ENCODE data around the gene SOX11. TPM values are rescaled to one million over a fixed set of nuclear protein-coding genes. Genes with fewer than 3 reads are reported as not detected.
A peak's percentile ranks its signal among the peaks of the same experiment; 100 is the strongest.
"Not testable (repeated sequence)": the region's sequence is repeated elsewhere in the genome, so short reads cannot be mapped to it uniquely, and the experiment has no call there.

Gene SOX11
- polyA plus RNA-seq (135 and 146 TPM in 2 replicates), polyA minus RNA-seq (578 and 597 TPM in 2 replicates)

DNA sequence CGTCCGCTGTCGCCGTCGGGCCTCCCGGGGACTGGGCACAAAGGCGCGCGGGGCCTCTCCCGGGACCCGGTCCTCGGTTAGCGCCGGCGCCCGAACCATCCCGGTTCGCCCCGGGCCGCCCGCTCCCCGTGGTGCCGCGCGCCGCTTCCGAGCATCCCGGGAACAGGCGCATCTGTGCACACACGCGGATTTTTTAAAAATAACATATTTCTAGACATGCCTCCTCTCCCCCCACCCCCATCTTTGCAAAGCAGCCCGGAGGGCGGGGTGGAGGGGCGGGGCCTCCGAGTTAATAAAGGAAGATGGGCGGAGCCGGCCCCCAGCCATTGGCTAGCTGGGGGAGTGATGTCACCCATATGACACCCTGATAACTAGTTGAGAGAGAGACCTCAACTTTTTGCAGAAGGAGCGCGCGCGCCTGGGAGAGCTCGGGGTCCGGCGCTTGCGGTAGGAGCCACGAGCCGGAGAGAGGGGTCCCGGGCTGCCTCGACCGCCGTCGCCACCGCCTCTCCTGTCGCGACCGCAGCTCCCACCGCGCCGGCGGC lies at the start of gene SOX11:
SOX11 (plus strand) TSS at position 400 of the 545 bp plus-strand sequence. CDS start 338 bp downstream, outside the sequence.
- Histone ChIP-seq H3K27me3 (ENCODE audit: insufficient read depth, low read depth, low read length) (no peaks in the 10 kb centered on the region), H3K79me2 (replicated peaks; ENCODE audit: insufficient read depth, low read length) (peaks cover 76% of the 10 kb centered on the region), H2AFZ (ENCODE audit: low read depth, low read length) (peak within 1 kb of the TSS; percentile 34), H3K4me2 (ENCODE audit: low read length) (no peak within 1 kb of the TSS), H3F3A (ENCODE audit: insufficient read depth, low read length, poor library complexity, severe bottlenecking) (peaks cover 16% of the 10 kb centered on the region), H3K9ac (ENCODE audit: low read length) (peak within 1 kb of the TSS; percentile 98), H3K36me3 (ENCODE audit: insufficient read depth, low read length) (peaks cover 11% of the 10 kb centered on the region), H3K27ac (ENCODE audit: low read length) (peak within 1 kb of the TSS; percentile 99), H3K9me3 (ENCODE audit: low read length) (no peaks in the 10 kb centered on the region), H4K20me1 (ENCODE audit: insufficient read depth) (peaks cover 43% of the 10 kb centered on the region), H3K9me2 (ENCODE audit: insufficient read depth, low read length) (no peaks in the 10 kb centered on the region), H3K4me3 (ENCODE audit: low read length) (peak within 1 kb of the TSS; percentile 95)
- TF ChIP-seq POLR2AphosphoS5 (IDR thresholded peaks at IDR 0.05) (peak; percentile 98), TAF1 (IDR thresholded peaks at IDR 0.05; ENCODE audit: low read depth) (peak; percentile 97), MXI1 (conservative IDR thresholded peaks at IDR 0.05; ENCODE audit: poor library complexity, severe bottlenecking) (peak; percentile 90), SMC3 (conservative IDR thresholded peaks at IDR 0.05; ENCODE audit: poor library complexity) (no peak), EP300 (conservative IDR thresholded peaks at IDR 0.05; ENCODE audit: poor library complexity, severe bottlenecking) (peak; percentile 60), CTCF (IDR thresholded peaks at IDR 0.05; ENCODE audit: poor library complexity, severe bottlenecking) (no peak)
- TF ChIP-seq, protein P1, sequence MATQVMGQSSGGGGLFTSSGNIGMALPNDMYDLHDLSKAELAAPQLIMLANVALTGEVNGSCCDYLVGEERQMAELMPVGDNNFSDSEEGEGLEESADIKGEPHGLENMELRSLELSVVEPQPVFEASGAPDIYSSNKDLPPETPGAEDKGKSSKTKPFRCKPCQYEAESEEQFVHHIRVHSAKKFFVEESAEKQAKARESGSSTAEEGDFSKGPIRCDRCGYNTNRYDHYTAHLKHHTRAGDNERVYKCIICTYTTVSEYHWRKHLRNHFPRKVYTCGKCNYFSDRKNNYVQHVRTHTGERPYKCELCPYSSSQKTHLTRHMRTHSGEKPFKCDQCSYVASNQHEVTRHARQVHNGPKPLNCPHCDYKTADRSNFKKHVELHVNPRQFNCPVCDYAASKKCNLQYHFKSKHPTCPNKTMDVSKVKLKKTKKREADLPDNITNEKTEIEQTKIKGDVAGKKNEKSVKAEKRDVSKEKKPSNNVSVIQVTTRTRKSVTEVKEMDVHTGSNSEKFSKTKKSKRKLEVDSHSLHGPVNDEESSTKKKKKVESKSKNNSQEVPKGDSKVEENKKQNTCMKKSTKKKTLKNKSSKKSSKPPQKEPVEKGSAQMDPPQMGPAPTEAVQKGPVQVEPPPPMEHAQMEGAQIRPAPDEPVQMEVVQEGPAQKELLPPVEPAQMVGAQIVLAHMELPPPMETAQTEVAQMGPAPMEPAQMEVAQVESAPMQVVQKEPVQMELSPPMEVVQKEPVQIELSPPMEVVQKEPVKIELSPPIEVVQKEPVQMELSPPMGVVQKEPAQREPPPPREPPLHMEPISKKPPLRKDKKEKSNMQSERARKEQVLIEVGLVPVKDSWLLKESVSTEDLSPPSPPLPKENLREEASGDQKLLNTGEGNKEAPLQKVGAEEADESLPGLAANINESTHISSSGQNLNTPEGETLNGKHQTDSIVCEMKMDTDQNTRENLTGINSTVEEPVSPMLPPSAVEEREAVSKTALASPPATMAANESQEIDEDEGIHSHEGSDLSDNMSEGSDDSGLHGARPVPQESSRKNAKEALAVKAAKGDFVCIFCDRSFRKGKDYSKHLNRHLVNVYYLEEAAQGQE (IDR thresholded peaks at IDR 0.05; ENCODE audit: borderline replicate concordance): peak; percentile 89

DNA sequence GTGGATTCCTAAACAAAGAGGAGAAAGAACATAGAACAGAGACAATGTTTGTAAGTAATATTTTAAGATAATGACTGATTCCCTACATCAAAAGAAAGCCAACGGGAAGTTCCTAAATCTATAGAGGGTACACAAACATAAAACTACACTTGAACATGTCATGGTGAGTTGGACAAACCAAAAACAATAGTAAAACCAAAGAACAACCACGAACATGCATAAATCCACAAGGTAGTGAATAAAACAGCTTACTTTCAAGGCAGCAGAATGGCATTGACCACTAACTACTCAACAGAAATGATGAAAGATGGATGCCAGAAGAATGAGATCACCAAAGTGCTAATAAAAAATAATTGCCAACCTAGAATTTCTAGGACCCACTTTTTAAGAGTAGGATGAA lies 39.5 kb upstream of the SOX11 start:
- H3F3A ChIP-seq (ENCODE audit: insufficient read depth, low read length, poor library complexity, severe bottlenecking); H3K9ac ChIP-seq (ENCODE audit: low read length); H3K4me2 ChIP-seq (ENCODE audit: low read length); H3K4me3 ChIP-seq (ENCODE audit: low read length); H3K36me3 ChIP-seq (ENCODE audit: insufficient read depth, low read length); H3K27me3 ChIP-seq (ENCODE audit: insufficient read depth, low read depth, low read length); H3K9me2 ChIP-seq (ENCODE audit: insufficient read depth, low read length); H3K9me3 ChIP-seq (ENCODE audit: low read length); H2AFZ ChIP-seq (ENCODE audit: low read depth, low read length); H3K79me2 ChIP-seq (replicated peaks; ENCODE audit: insufficient read depth, low read length); H4K20me1 ChIP-seq (ENCODE audit: insufficient read depth); H3K27ac ChIP-seq (ENCODE audit: low read length): not testable (repeated sequence)

DNA sequence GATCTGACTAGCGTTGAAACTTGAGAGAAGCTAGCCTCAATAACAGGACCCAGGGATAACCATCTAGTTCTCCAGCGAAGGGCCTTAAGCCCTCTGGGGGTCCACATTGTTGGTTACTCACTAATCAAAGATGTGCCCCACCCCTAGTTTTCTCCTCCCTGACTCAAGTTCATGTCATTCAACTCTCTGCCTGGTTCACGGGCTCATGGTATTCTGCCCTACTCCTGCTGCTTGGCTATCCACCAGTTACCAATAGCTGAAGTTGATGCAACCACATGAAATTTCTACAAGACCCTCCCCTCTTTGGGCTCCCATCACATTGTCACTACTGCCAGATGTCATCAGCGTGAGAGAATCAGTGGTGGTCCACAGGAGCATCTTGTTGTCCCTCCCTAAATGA lies 38.4 kb upstream of the SOX11 start:
- not testable (repeated sequence) for H3F3A ChIP-seq (ENCODE audit: insufficient read depth, low read length, poor library complexity, severe bottlenecking); H3K79me2 ChIP-seq (replicated peaks; ENCODE audit: insufficient read depth, low read length); H3K9me2 ChIP-seq (ENCODE audit: insufficient read depth, low read length); H3K27ac ChIP-seq (ENCODE audit: low read length); H4K20me1 ChIP-seq (ENCODE audit: insufficient read depth); H3K36me3 ChIP-seq (ENCODE audit: insufficient read depth, low read length); H3K27me3 ChIP-seq (ENCODE audit: insufficient read depth, low read depth, low read length); H3K4me3 ChIP-seq (ENCODE audit: low read length); H3K4me2 ChIP-seq (ENCODE audit: low read length); H2AFZ ChIP-seq (ENCODE audit: low read depth, low read length); H3K9ac ChIP-seq (ENCODE audit: low read length); H3K9me3 ChIP-seq (ENCODE audit: low read length)
